ENCODE data around the gene PPP6R2.
A peak's percentile ranks its signal among the peaks of the same experiment; 100 is the strongest.
"Not testable (repeated sequence)": the region's sequence is repeated elsewhere in the genome, so short reads cannot be mapped to it uniquely, and the experiment has no call there.

Gene PPP6R2

DNA sequence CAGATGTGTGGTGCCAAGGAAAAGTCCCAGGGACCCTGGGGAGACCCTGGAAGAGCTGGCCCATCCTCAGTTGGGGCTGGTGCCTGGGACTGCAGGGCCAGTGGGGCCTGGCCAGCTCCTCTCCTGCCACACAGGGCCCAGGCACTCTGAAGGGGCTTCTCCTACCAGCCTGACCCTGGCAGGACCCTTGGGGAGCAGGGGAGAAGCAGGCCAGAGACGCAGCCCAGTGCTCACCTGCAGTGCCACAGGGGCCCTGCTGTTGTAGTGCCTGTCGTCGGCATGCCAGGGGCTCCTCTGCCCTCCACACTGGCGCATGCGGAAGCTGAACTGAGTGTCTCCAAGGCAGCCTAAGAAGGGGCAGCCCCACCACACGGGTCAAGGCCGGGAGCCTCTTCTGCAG, 25.5 kb upstream of the PPP6R2 start:
- Histone ChIP-seq H3K27ac (ENCODE audit: low read depth, low read length) (no peak overlapping the region), H3K9me3 (ENCODE audit: control insufficient read depth in 1 of 2, low read length in 2 of 2) (no peaks in the 10 kb centered on the region), H3K4me1 (ENCODE audit: control insufficient read depth in 1 of 2, insufficient read depth in 2 of 2, low read length in 2 of 2) (peaks cover 15 to 26% of the 10 kb centered on the region in 2 donors), H3K9ac (ENCODE audit: low read depth in 1 of 2, low read length in 2 of 2) (no peak overlapping the region), H3K27me3 (ENCODE audit: control insufficient read depth in 1 of 2, insufficient read depth in 2 of 2, low read length in 2 of 2) (peaks cover 0 to 4% of the 10 kb centered on the region in 2 donors), H3K4me3 (ENCODE audit: low read depth in 1 of 2, low read length in 2 of 2) (no peak overlapping the region), H3K36me3 (ENCODE audit: control insufficient read depth in 1 of 2, insufficient read depth in 2 of 2, low read length in 2 of 2) (no peaks in the 10 kb centered on the region)

DNA sequence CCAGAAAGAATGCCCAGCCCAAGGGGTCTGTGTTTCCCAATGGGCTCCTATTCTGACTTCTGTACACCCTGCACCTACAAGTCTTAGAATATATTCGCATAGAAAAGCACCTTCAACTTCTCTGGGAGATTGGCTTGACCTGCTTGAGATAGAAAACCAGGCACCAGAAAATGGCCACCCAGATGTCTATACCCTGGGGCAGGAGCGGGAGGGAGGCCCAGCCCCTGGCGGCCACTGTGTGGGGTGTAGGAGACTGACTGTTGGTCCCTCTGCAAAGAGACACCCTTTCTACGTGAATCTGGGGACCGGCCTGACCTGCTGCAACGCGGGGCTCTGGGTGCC, 24.8 kb upstream of the PPP6R2 start:
- Histone ChIP-seq H3K27me3 (ENCODE audit: control insufficient read depth in 1 of 2, insufficient read depth in 2 of 2, low read length in 2 of 2) (peaks cover 0 to 4% of the 10 kb centered on the region in 2 donors), H3K27ac (ENCODE audit: low read depth, low read length) (no peak overlapping the region), H3K4me1 (ENCODE audit: control insufficient read depth in 1 of 2, insufficient read depth in 2 of 2, low read length in 2 of 2) (peaks cover 15 to 26% of the 10 kb centered on the region in 2 donors), H3K9me3 (ENCODE audit: control insufficient read depth in 1 of 2, low read length in 2 of 2) (no peaks in the 10 kb centered on the region), H3K36me3 (ENCODE audit: control insufficient read depth in 1 of 2, insufficient read depth in 2 of 2, low read length in 2 of 2) (no peaks in the 10 kb centered on the region), H3K4me3 (ENCODE audit: low read depth in 1 of 2, low read length in 2 of 2) (no peak overlapping the region), H3K9ac (ENCODE audit: low read depth in 1 of 2, low read length in 2 of 2) (no peak overlapping the region)

DNA sequence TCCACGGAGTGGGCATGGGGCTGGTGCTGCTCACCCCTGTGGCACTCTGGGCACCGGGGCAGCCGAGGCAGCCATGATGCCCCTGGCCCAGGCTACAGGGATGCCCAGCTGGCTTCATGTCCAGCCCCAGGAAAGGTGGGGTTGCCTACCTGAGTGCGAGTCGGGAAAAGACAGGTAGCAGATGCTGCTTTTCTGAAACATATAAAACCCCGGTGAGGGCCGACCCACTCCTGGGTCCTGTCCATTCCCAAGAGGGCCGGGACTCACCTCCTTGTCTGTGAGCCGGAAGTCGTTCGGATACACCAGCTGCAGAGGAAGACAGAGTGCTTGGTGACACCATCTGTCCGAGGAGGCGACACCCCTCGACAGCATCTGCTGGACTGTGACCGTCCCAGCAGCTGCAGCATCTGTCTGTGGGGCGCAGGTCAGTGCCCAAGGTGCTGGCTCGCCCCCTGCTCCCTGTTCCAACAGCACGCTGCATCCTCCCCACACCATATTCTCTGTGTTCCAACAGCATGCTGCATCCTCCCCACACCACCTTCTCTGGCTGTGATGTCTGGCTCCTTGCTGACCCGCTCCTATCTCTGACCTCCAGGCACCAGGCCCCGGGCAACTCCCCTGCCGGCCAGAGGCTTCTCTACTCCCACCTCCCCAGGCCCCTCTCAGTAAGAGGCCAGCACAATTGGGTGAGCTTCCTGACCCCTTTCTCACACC, 24.3 kb upstream of the PPP6R2 start:
- peaks cover 0 to 4% of the 10 kb centered on the region in 2 donors for H3K27me3 ChIP-seq (ENCODE audit: control insufficient read depth in 1 of 2, insufficient read depth in 2 of 2, low read length in 2 of 2)
- peaks cover 13 to 22% of the 10 kb centered on the region in 2 donors for H3K4me1 ChIP-seq (ENCODE audit: control insufficient read depth in 1 of 2, insufficient read depth in 2 of 2, low read length in 2 of 2)
- no peak overlapping the region for H3K9ac ChIP-seq (ENCODE audit: low read depth in 1 of 2, low read length in 2 of 2)
- no peak overlapping the region for H3K27ac ChIP-seq (ENCODE audit: low read depth, low read length)
- H3K4me3 ChIP-seq (ENCODE audit: low read depth in 1 of 2, low read length in 2 of 2): no peak overlapping the region
- H3K36me3 ChIP-seq (ENCODE audit: control insufficient read depth in 1 of 2, insufficient read depth in 2 of 2, low read length in 2 of 2): no peaks in the 10 kb centered on the region
- H3K9me3 ChIP-seq (ENCODE audit: control insufficient read depth in 1 of 2, low read length in 2 of 2): no peaks in the 10 kb centered on the region

DNA sequence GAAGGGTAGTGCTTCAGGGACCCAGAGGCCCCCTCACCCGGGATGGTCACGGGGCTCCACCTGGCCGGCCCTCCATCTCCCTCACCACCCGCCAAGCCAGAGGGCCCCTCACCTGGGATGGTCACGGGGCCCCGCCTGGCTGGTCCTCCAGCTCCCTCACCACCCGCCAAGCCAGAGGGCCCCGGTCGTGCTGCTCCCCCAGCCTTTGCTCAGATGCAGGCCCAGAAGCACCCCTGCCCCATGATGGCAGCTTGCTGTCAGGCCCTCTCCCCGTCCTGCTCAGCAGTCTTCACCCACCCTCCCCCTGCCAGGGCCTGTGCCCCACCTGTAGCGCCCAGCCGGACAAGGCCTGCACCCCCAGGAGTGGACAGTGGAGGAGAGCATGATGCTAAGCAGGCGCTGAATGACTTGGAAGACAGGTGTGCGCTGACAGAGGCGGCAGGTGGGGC, 23.6 kb upstream of the PPP6R2 start:
- Histone ChIP-seq H3K36me3 (ENCODE audit: control insufficient read depth in 1 of 2, insufficient read depth in 2 of 2, low read length in 2 of 2) (no peaks in the 10 kb centered on the region), H3K27ac (ENCODE audit: low read depth, low read length) (no peak overlapping the region), H3K9me3 (ENCODE audit: control insufficient read depth in 1 of 2, low read length in 2 of 2) (no peaks in the 10 kb centered on the region), H3K4me1 (ENCODE audit: control insufficient read depth in 1 of 2, insufficient read depth in 2 of 2, low read length in 2 of 2) (peaks cover 6 to 16% of the 10 kb centered on the region in 2 donors), H3K9ac (ENCODE audit: low read depth in 1 of 2, low read length in 2 of 2) (no peak overlapping the region), H3K4me3 (ENCODE audit: low read depth in 1 of 2, low read length in 2 of 2) (no peak overlapping the region), H3K27me3 (ENCODE audit: control insufficient read depth in 1 of 2, insufficient read depth in 2 of 2, low read length in 2 of 2) (peaks cover 0 to 4% of the 10 kb centered on the region in 2 donors)

DNA sequence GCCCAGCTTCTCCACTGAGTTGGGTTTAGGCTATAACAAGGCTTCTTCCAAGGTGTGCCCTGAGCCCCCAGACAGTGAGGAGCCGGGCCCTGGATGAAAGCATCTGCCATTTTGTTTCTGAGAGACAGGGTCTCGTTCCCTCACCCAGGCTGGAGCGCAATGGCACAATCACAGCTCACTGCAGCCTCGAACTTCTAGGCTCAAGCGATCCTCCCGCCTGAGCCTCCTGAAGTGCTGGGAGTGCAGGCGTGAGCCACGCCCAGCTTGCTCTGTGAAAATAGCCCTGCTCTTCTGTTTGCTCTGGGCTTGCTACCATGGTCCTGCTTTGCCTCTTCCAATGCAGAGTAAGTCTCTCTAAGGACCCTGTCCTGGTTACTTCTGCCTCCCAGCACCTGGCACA, 23.0 kb upstream of the PPP6R2 start:
- Histone ChIP-seq H3K27ac (ENCODE audit: low read depth, low read length) (no peak overlapping the region), H3K36me3 (ENCODE audit: control insufficient read depth in 1 of 2, insufficient read depth in 2 of 2, low read length in 2 of 2) (no peaks in the 10 kb centered on the region), H3K9me3 (ENCODE audit: control insufficient read depth in 1 of 2, low read length in 2 of 2) (no peaks in the 10 kb centered on the region), H3K27me3 (ENCODE audit: control insufficient read depth in 1 of 2, insufficient read depth in 2 of 2, low read length in 2 of 2) (peaks cover 0 to 4% of the 10 kb centered on the region in 2 donors), H3K4me3 (ENCODE audit: low read depth in 1 of 2, low read length in 2 of 2) (no peak overlapping the region), H3K9ac (ENCODE audit: low read depth in 1 of 2, low read length in 2 of 2) (no peak overlapping the region), H3K4me1 (ENCODE audit: control insufficient read depth in 1 of 2, insufficient read depth in 2 of 2, low read length in 2 of 2) (peaks cover under 1 to 11% of the 10 kb centered on the region in 2 donors)

DNA sequence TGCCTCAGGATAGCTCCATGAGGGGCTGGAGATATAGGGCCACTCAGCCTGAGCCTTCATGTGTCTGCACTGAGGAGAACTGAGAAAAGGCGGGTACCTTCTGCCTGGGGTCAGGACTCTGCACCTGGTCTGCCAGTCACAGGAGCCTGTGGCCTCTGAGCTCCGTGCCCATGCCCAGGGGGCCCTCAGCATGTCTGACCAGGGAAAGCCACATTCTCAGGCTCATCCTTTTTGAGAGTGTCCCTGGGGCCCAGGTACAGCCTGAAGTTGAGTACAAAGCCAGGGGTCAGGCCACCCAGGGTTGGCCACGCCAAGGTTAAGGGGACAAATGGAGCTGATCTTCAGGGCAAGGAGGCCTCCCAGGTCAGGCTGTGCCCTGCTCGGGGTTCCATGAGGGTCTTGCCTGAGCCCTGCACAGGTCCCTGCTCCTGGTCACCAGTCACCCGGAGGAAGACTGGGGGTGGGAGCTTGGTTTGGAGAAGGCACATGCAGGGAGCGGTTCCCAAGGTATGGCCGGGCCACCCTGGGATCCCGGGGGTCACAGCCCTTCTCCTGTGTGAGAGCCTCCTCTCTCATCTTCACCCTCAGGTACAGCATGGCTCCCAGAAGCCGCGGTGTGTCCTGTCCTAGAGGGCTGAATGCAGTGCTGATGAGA, 22.3 kb upstream of the PPP6R2 start:
- Histone ChIP-seq H3K9ac (ENCODE audit: low read depth in 1 of 2, low read length in 2 of 2) (no peak overlapping the region), H3K27me3 (ENCODE audit: control insufficient read depth in 1 of 2, insufficient read depth in 2 of 2, low read length in 2 of 2) (peaks cover 0 to 2% of the 10 kb centered on the region in 2 donors), H3K4me3 (ENCODE audit: low read depth in 1 of 2, low read length in 2 of 2) (no peak overlapping the region), H3K9me3 (ENCODE audit: control insufficient read depth in 1 of 2, low read length in 2 of 2) (no peaks in the 10 kb centered on the region), H3K36me3 (ENCODE audit: control insufficient read depth in 1 of 2, insufficient read depth in 2 of 2, low read length in 2 of 2) (no peaks in the 10 kb centered on the region), H3K4me1 (ENCODE audit: control insufficient read depth in 1 of 2, insufficient read depth in 2 of 2, low read length in 2 of 2) (peaks cover 0 to 5% of the 10 kb centered on the region in 2 donors), H3K27ac (ENCODE audit: low read depth, low read length) (no peak overlapping the region)

DNA sequence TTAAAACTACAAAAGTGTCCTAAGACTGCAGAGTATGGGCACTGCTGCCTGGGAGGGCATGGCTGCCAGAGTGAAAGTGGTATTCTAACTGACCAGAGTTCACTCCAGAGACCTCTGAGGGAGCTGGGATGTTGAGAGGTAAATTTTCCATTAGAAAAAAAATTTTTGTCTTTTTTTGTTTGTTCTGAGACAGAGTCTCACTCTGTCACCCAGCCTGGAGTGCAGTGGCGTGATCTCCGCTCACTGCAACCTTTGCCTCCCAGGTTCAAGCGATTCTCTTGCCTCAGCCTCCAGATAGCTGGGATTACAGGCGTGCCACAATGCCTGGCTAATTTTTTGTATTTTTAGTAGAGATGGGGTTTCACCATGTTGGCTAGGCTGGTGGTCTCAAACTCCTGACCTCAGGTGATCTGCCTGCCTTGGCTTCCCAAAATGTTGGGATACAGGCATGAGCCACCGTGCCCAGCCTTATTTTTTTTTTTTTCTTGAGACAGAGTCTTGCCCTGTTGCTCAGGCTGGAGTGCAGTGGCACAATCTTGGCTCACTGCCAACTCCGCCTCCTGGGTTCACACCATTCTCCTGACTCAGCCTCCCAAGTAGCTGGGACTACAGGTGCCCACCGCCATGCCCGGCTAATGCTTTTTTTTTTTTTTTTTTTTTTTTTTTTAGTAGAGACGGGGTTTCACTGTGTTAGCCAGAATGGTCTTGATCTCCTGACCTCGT, 20.6 kb upstream of the PPP6R2 start:
- H3K27ac ChIP-seq (ENCODE audit: low read depth, low read length); H3K4me1 ChIP-seq (ENCODE audit: control insufficient read depth in 1 of 2, insufficient read depth in 2 of 2, low read length in 2 of 2); H3K4me3 ChIP-seq (ENCODE audit: low read depth in 1 of 2, low read length in 2 of 2); H3K9me3 ChIP-seq (ENCODE audit: control insufficient read depth in 1 of 2, low read length in 2 of 2); H3K27me3 ChIP-seq (ENCODE audit: control insufficient read depth in 1 of 2, insufficient read depth in 2 of 2, low read length in 2 of 2); H3K9ac ChIP-seq (ENCODE audit: low read depth in 1 of 2, low read length in 2 of 2); H3K36me3 ChIP-seq (ENCODE audit: control insufficient read depth in 1 of 2, insufficient read depth in 2 of 2, low read length in 2 of 2): not testable (repeated sequence)

DNA sequence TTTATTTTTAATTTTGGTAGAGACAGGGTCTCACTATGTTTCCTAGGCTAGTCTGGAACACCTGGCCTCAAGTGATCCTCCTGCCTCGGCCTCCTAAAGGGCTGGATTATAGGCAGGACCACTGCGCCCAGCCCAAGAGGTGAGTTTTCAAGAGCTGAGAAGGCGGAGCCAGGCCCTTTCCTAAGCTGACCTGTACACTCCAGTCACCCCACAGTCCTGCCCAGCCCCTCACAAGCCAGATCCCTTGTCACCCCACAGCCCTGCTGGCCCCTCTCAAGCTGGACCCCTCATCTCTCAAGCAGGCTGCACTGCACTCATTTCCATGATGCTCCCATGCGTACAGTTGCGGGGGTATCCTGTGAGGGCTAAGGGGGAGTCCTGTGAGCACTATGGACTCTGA, 19.2 kb upstream of the PPP6R2 start:
- Histone ChIP-seq H3K9ac (ENCODE audit: low read depth in 1 of 2, low read length in 2 of 2) (no peak overlapping the region), H3K36me3 (ENCODE audit: control insufficient read depth in 1 of 2, insufficient read depth in 2 of 2, low read length in 2 of 2) (no peaks in the 10 kb centered on the region)

DNA sequence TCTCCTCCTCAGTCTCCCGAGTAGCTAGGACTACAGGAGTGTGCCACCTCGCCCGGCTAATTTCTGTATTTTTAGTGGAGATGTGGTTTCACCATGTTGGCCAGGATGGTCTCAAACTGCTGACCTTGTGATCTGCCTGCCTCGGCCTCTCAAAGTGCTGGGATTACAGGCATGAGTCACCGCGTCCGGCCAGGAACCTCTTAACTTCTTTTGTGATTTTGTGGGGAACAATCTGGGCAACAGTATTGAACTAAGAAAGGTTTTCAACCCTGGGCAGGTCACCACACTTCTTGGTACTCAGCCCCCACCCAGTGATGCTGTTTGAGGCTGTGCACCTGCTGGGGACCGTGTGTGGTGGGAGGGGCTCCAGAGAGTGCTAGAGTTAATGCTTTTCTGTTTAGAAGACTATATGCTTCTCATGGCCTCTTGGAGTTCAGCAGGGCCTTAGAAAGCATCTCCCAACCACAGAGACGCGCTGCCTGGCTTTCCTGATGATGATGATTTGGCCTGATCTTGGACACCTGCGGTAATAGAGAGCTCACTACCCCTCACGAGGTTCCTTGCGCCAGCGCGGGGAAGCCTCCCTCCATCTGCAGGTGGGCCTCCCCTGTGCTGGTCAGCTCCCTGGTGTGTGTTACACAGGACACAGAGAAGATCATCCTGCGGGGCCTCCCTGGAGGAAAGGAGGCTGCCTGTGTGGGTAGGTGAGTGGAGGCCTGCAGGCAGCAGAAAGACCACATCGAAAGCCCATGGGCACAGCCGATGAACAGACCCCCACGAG, 17.5 kb upstream of the PPP6R2 start:
- H3K4me1 ChIP-seq (ENCODE audit: control insufficient read depth in 1 of 2, insufficient read depth in 2 of 2, low read length in 2 of 2): peaks cover 0 to 13% of the 10 kb centered on the region in 2 donors
- peak overlapping the region; percentile 6 to 33 for H3K9ac ChIP-seq (ENCODE audit: low read depth in 1 of 2, low read length in 2 of 2)
- no peaks in the 10 kb centered on the region for H3K36me3 ChIP-seq (ENCODE audit: control insufficient read depth in 1 of 2, insufficient read depth in 2 of 2, low read length in 2 of 2)
- H3K4me3 ChIP-seq (ENCODE audit: low read depth in 1 of 2, low read length in 2 of 2): no peak overlapping the region
- no peak overlapping the region for H3K27ac ChIP-seq (ENCODE audit: low read depth, low read length)
- no peaks in the 10 kb centered on the region for H3K27me3 ChIP-seq (ENCODE audit: control insufficient read depth in 1 of 2, insufficient read depth in 2 of 2, low read length in 2 of 2)
- H3K9me3 ChIP-seq (ENCODE audit: control insufficient read depth in 1 of 2, low read length in 2 of 2): no peaks in the 10 kb centered on the region

More for the DNA sequence above, 19.2 kb upstream of the PPP6R2 start:
- Histone ChIP-seq H3K4me1 (ENCODE audit: control insufficient read depth in 1 of 2, insufficient read depth in 2 of 2, low read length in 2 of 2) (peaks cover 0 to 13% of the 10 kb centered on the region in 2 donors), H3K4me3 (ENCODE audit: low read depth in 1 of 2, low read length in 2 of 2) (no peak overlapping the region), H3K27ac (ENCODE audit: low read depth, low read length) (no peak overlapping the region), H3K27me3 (ENCODE audit: control insufficient read depth in 1 of 2, insufficient read depth in 2 of 2, low read length in 2 of 2) (no peaks in the 10 kb centered on the region), H3K9me3 (ENCODE audit: control insufficient read depth in 1 of 2, low read length in 2 of 2) (no peaks in the 10 kb centered on the region)
